SK-N-MC (cell line): ENCODE data around the gene SEMA5A.

Source experiments
- EZH2 ChIP-seq: fragments of 200-600 bp; sonication (generic); IDR thresholded peaks from one replicate; pipeline ENCODE4 v1.6.1; 2017; ENCODE audit warnings: antibody characterized with exemption
- POLR2AphosphoS5 ChIP-seq: IDR thresholded peaks from 2 replicates; pipeline ENCODE4 v1.6.1; 2012; ENCODE audit warnings: mild to moderate bottlenecking, low read depth, low read length, borderline replicate concordance

GRCh38 chr5:9046756-9047481 lies 499.0 kb downstream of the SEMA5A start:
- TF ChIP-seq POLR2AphosphoS5 (no peak), EZH2 (no peak)
